Neural crest cell (in vitro differentiated cells): ENCODE measurements around the gene SLC23A3. TPM values are rescaled to one million over a fixed set of nuclear protein-coding genes. Genes with fewer than 3 reads are reported as not detected.

Experiments used
- DNase-seq: peaks from one replicate; pipeline ENCODE4 v3.0.0; 2021; ENCODE audit warnings: low read depth, mixed read lengths, low spot score
- H3K27ac Mint-ChIP-seq: one replicate; pipeline ENCODE4 v1.8.0; 2021; ENCODE audit warnings: mild to moderate bottlenecking, mixed read lengths; ENCODE audit not compliant: unreplicated experiment
- H3K27me3 Mint-ChIP-seq: 2 replicates; pipeline ENCODE4 v1.8.0; 2021; ENCODE audit warnings: low read depth, mild to moderate bottlenecking, mixed read lengths
- H3K36me3 Mint-ChIP-seq: 2 replicates; pipeline ENCODE4 v1.8.0; 2021; ENCODE audit warnings: low read depth, mild to moderate bottlenecking, mixed read lengths
- H3K4me1 Mint-ChIP-seq: 2 replicates; pipeline ENCODE4 v1.8.0; 2021; ENCODE audit warnings: mixed read lengths
- H3K4me3 Mint-ChIP-seq: one replicate; pipeline ENCODE4 v1.8.0; 2021; ENCODE audit warnings: mild to moderate bottlenecking, mixed read lengths
- H3K9me3 Mint-ChIP-seq: 2 replicates; pipeline ENCODE4 v1.8.0; 2021; ENCODE audit warnings: mixed read lengths
- total RNA-seq: library from RNA; stranded (reverse); gene quantifications from 2 replicates; pipeline ENCODE4 v1.2.1, GENCODE V29; 2021
- TF ChIP-seq, protein P1 (sequence below): fragments of 200-600 bp; sonication (generic); conservative IDR thresholded peaks from 2 replicates; pipeline ENCODE4 v1.5.0; 2021; ENCODE audit warnings: antibody characterized with exemption, mild to moderate bottlenecking

Gene SLC23A3
- total RNA-seq, 1 donor from 2014 or later = 1.5 TPM

DNA sequence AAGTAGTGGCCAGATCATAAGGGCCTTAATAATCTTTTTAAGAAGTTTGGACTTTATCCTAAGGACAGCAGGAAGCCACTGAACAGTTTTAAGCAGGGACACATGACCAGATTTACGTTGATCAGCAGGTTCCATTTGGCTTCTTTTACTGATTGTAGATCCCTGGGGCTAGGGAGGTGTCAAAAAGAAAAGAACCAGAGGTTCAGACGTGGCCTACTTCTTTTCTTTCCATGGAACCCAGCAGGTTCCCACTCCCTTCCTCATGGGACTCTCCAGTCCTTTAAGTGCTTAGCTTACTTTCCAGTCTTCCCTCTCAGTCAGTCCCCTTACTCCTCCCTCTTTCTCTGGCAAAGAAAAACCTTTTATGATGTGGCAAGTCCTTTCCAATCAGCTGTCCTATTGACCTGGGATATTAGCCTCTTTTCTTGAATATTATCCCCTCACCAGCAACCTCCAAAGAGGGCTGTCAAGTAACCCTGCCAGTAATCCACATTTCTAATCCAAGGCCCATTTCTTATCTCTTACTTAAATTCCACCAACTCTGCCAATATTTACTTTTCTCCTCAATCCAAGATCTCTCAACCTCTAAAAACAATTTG lies 42.7 kb downstream of the SLC23A3 start:
- Mint-ChIP-seq H3K4me1 (peaks cover 9% of the 10 kb centered on the region), H3K4me3 (no peak overlapping the region), H3K9me3 (no peaks in the 10 kb centered on the region), H3K36me3 (no peaks in the 10 kb centered on the region), H3K27me3 (no peaks in the 10 kb centered on the region), H3K27ac (no peak overlapping the region)
- no peak for DNase-seq
- TF ChIP-seq, protein P1, sequence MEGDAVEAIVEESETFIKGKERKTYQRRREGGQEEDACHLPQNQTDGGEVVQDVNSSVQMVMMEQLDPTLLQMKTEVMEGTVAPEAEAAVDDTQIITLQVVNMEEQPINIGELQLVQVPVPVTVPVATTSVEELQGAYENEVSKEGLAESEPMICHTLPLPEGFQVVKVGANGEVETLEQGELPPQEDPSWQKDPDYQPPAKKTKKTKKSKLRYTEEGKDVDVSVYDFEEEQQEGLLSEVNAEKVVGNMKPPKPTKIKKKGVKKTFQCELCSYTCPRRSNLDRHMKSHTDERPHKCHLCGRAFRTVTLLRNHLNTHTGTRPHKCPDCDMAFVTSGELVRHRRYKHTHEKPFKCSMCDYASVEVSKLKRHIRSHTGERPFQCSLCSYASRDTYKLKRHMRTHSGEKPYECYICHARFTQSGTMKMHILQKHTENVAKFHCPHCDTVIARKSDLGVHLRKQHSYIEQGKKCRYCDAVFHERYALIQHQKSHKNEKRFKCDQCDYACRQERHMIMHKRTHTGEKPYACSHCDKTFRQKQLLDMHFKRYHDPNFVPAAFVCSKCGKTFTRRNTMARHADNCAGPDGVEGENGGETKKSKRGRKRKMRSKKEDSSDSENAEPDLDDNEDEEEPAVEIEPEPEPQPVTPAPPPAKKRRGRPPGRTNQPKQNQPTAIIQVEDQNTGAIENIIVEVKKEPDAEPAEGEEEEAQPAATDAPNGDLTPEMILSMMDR = no peak

DNA sequence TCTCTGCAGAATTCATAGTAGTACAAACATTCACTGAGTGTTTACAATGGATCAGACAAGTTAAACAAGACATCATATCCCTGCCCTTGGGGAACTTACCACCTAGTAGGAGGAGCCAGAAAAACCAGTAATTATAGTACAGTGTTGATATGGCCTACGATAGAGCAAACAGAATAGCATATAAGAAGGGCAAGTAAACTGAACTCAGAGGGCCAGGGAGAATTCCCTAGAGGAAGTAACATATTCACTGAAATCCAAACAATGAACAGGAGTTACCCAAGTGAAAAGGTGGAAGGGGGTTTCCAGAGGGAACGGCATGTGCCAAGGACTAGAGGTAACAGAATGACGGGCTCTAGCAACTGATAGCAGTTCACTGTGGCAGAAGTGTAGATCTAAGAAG lies 43.3 kb downstream of the SLC23A3 start:
- Mint-ChIP-seq H3K27me3 (no peaks in the 10 kb centered on the region), H3K4me1 (peaks cover 9% of the 10 kb centered on the region), H3K27ac (no peak overlapping the region), H3K36me3 (no peaks in the 10 kb centered on the region), H3K9me3 (no peaks in the 10 kb centered on the region), H3K4me3 (no peak overlapping the region)
- no peak for DNase-seq
- TF ChIP-seq, protein P1 = no peak

DNA sequence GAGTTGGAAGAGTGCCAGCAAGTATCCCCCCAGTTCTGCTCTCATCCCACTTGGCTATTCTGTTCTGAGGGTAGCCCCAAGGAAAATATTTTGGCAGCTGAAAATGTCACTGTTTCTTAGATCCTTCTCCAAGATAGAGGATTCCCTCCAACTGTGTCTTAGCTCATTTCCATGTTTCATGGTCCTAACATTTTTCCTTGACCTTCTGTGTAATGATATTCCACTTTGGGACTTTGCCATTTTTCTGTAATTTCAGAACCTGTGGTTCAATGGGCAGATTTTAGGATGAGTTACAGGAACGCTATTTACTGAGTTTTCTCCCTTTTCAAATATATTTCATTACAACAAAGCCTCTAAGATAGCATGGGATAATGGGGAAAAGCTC lies 44.0 kb downstream of the SLC23A3 start:
- Mint-ChIP-seq H3K9me3 (no peaks in the 10 kb centered on the region), H3K27me3 (no peaks in the 10 kb centered on the region), H3K27ac (no peak overlapping the region), H3K4me1 (peaks cover 9% of the 10 kb centered on the region), H3K36me3 (no peaks in the 10 kb centered on the region), H3K4me3 (no peak overlapping the region)
- TF ChIP-seq, protein P1 = no peak
- no peak for DNase-seq

DNA sequence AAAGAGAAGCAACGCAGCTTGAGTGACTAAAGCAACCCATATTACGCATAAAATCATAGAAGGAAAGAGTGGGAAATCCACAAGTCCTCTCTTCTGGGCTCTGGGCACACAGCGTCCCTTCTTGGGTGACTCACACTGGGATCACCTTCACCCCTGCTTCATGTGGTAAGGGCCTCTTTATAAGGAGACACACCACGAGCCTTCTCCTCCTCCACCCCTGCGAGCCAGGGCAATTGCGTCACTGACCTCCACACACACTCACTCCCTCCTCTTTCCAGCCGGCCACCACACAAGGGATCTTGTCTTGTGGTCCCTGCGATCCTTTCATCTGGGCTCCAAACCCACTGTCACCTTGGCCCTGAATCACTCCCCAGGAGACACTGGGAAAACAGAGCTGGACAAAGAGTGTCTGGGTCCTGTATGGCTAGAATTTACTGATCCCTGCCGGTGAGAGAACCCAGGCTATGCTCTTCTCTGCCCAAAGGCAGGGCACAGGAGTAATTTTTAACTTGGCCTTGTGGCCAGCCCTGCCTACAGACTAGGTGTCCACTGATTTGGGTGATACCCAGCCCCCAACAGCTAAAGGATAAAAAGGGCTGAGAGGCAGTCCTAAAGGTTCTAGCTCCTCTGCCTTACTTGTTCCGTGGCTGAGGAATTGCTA lies 44.5 kb downstream of the SLC23A3 start:
- Mint-ChIP-seq H3K27me3 (no peaks in the 10 kb centered on the region), H3K36me3 (no peaks in the 10 kb centered on the region), H3K27ac (peak overlapping the region; percentile 3), H3K9me3 (no peaks in the 10 kb centered on the region), H3K4me1 (peaks cover 9% of the 10 kb centered on the region), H3K4me3 (no peak overlapping the region)
- no peak for DNase-seq
- TF ChIP-seq, protein P1 = no peak

DNA sequence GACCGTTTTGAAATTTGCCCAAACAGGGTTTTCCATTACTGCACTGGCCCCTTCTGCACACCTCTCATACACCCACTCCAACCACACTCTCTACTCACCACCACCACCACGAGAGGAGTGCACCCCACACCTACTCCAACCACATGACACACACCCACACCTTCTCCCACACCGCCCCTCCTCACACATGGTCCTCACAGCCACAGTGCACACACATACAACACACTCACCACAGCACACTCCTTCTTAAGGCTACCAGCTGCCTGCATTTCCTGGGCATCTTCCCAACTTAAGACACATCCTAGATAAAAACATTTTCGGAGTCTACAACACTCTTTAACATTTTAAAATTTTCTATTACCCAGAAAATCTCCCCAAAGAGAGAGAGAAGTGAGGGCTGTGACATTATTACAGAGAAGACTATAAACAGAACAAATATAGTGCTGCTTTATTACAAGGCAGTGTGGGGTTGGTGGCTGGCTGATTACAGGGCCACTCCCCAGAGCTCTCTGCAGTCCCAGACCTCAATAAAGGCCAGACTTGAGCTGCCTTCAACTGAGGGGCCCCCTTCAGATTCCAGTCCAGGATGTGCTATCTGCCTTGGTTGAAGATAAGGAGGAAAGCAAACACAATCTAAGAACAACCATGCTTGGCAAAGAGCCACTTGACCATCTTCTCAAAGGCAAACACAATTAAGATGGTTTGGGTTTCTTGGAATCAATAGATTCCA lies 45.3 kb downstream of the SLC23A3 start:
- H3K36me3 Mint-ChIP-seq = no peaks in the 10 kb centered on the region

More for the DNA sequence above, 45.3 kb downstream of the SLC23A3 start:
- H3K4me3 Mint-ChIP-seq = no peak overlapping the region
- H3K27ac Mint-ChIP-seq = no peak overlapping the region
- DNase-seq = no peak
- no peaks in the 10 kb centered on the region for H3K9me3 Mint-ChIP-seq
- TF ChIP-seq, protein P1 = no peak
- no peaks in the 10 kb centered on the region for H3K27me3 Mint-ChIP-seq
- H3K4me1 Mint-ChIP-seq = peaks cover 9% of the 10 kb centered on the region
